Activated CD4-positive, CD25-positive, alpha-beta regulatory T cell (primary cell): ENCODE results near the gene WDR17.

Source experiments
- DNase-seq, 4 experiments: peaks; one replicate each; lab custom pipeline; 2025; lab: John Stamatoyannopoulos, UW

WDR17 gene

GRCh38 chr4:176099314-176099713 is 33.7 kb downstream of the WDR17 start:
- DNase-seq = no peak

- DNase-seq = no peak
Measured at GRCh38 chr4:176102414-176103063, 36.9 kb downstream of the WDR17 start.

- DNase-seq = no peak
Measured at GRCh38 chr4:176107695-176108094, 42.1 kb downstream of the WDR17 start.

- no peak for DNase-seq
Measured at GRCh38 chr4:176123710-176124407, 58.2 kb downstream of the WDR17 start.

GRCh38 chr4:176125063-176125462 is 59.4 kb downstream of the WDR17 start:
- DNase-seq = no peak

GRCh38 chr4:176134670-176135069 is 69.0 kb downstream of the WDR17 start:
- DNase-seq = no peak

- no peak for DNase-seq
Measured at GRCh38 chr4:176137631-176138030, 72.0 kb downstream of the WDR17 start.

GRCh38 chr4:176139518-176139917 is 73.9 kb downstream of the WDR17 start:
- DNase-seq = no peak

GRCh38 chr4:176142253-176142652 is 76.6 kb downstream of the WDR17 start:
- no peak for DNase-seq

GRCh38 chr4:176149680-176150355 is 84.2 kb downstream of the WDR17 start:
- DNase-seq = no peak

GRCh38 chr4:176150356-176150682 is 84.7 kb downstream of the WDR17 start:
- no peak for DNase-seq

- DNase-seq = no peak
Measured at GRCh38 chr4:176150704-176151103, 85.1 kb downstream of the WDR17 start.

GRCh38 chr4:176153124-176153523 is 87.5 kb downstream of the WDR17 start:
- DNase-seq = no peak

GRCh38 chr4:176156656-176157055 is 91.0 kb downstream of the WDR17 start:
- DNase-seq = no peak

GRCh38 chr4:176163041-176163440 is 97.4 kb downstream of the WDR17 start:
- DNase-seq = no peak

GRCh38 chr4:176185051-176185450 is 119.4 kb downstream of the WDR17 start:
- DNase-seq = no peak

- DNase-seq = no peak
Measured at GRCh38 chr4:176186067-176186466, 120.4 kb downstream of the WDR17 start.

- no peak for DNase-seq
Measured at GRCh38 chr4:176186671-176187395, 121.2 kb downstream of the WDR17 start.

GRCh38 chr4:176187624-176188023 is 122.0 kb downstream of the WDR17 start:
- no peak for DNase-seq

- DNase-seq = no peak
Measured at GRCh38 chr4:176188654-176189053, 123.0 kb downstream of the WDR17 start.

GRCh38 chr4:176189891-176190795 is 124.5 kb downstream of the WDR17 start:
- DNase-seq = no peak

GRCh38 chr4:176191974-176192373 is 126.3 kb downstream of the WDR17 start:
- no peak for DNase-seq
